GM19324 (cell line): ENCODE measurements around the gene MTMR12.

Experiments
- ATAC-seq: cut with Tn5 transposase; IDR thresholded peaks from one replicate; pipeline ENCODE4 v1.9.1; 2021; ENCODE audit warnings: mild to moderate bottlenecking, moderate library complexity; ENCODE audit not compliant: unreplicated experiment, low FRiP score

Gene MTMR12, protein sequence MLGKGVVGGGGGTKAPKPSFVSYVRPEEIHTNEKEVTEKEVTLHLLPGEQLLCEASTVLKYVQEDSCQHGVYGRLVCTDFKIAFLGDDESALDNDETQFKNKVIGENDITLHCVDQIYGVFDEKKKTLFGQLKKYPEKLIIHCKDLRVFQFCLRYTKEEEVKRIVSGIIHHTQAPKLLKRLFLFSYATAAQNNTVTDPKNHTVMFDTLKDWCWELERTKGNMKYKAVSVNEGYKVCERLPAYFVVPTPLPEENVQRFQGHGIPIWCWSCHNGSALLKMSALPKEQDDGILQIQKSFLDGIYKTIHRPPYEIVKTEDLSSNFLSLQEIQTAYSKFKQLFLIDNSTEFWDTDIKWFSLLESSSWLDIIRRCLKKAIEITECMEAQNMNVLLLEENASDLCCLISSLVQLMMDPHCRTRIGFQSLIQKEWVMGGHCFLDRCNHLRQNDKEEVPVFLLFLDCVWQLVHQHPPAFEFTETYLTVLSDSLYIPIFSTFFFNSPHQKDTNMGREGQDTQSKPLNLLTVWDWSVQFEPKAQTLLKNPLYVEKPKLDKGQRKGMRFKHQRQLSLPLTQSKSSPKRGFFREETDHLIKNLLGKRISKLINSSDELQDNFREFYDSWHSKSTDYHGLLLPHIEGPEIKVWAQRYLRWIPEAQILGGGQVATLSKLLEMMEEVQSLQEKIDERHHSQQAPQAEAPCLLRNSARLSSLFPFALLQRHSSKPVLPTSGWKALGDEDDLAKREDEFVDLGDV

GRCh38 chr5:32312595-32313332, at the start of gene MTMR12:
TSS of gene MTMR12 (minus strand) at chr5:32312939. CDS start at chr5:32312838, 101 bp downstream.
- ATAC-seq = peak; percentile 95

GRCh38 chr5:32362527-32362926, 49.8 kb upstream of the MTMR12 start:
- ATAC-seq = no peak

DNA sequence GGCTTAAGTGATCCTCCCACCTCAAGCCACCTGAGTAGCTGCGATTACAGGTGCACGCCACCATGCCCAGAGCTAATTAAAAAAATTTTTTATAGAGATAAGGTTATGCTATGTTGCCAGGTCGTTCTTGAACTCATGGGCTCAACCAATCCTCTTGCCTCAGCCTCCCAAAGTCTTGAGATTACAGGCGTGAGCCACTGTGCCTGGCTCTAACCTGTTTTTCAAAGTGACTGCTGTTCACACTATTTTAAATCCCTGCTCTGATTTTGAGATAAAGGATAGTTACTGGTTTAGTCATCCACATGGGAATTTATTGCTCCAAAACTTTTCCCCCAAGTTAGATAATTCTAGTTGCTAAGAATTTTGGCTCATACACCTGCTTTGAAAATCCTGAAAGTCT, 48.2 kb upstream of the MTMR12 start:
- no peak for ATAC-seq

DNA sequence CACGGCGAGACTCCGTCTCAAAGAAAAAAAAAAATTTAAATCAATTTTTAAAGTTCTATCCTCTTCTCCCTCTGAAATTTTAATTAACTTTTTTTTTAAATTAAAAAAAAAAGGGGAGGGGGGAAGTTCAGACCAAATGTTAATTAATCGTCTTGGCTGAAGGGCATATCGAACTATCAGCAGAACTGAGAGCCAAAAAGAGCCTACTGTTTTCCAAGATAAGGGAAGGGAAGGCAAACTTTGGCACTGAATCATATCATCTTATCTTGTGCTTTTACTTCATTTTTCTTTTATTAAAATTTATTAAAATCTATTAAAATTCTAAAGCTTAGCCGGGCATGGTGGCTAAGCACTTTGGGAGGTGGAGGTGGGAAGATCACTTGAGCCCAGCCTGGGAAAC, 45.9 kb upstream of the MTMR12 start:
- ATAC-seq = no peak

DNA sequence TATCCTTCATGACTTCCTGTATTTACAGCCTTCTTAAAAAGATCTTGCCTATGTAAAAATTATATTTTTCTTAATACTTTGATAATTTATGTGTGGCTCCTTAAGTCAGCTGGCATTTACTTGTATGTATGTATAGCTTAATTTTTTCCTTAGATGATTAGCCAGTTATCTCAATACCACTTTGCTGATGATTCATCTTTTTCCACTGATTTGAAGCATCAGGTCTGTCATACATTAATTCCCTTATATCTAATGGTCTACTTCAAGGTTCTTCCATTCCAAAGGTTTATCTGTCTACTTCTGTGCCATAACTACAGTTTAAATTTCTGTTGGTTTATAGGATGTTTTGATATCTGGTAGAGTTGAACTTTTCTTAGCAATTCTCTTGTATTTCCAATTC, 44.9 kb upstream of the MTMR12 start:
- no peak for ATAC-seq

GRCh38 chr5:32355686-32356085, 42.9 kb upstream of the MTMR12 start:
- ATAC-seq = no peak

DNA sequence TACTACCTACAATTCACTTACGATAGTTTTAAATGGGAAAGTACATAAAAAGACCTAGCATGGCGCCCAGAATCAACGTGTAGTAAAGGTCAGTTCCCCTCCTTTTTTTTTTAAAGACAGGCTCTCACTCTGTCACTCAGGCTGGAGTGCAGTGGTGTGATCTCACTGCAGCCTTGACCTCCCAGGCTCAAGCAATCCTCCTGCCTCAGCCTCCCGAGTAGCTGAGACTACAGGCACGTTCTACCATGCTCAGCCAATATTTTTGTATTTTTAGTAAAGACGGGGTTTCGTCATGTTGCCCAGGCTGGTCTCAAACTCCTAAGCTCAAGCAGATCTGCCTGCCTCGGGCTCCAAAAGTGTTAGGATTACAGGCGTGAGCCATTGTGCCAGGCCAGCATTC, 40.7 kb upstream of the MTMR12 start:
- no peak for ATAC-seq

- no peak for ATAC-seq
Measured at GRCh38 chr5:32352685-32353084, 39.9 kb upstream of the MTMR12 start.

- ATAC-seq = no peak
Measured at GRCh38 chr5:32346869-32347268, 34.1 kb upstream of the MTMR12 start.

DNA sequence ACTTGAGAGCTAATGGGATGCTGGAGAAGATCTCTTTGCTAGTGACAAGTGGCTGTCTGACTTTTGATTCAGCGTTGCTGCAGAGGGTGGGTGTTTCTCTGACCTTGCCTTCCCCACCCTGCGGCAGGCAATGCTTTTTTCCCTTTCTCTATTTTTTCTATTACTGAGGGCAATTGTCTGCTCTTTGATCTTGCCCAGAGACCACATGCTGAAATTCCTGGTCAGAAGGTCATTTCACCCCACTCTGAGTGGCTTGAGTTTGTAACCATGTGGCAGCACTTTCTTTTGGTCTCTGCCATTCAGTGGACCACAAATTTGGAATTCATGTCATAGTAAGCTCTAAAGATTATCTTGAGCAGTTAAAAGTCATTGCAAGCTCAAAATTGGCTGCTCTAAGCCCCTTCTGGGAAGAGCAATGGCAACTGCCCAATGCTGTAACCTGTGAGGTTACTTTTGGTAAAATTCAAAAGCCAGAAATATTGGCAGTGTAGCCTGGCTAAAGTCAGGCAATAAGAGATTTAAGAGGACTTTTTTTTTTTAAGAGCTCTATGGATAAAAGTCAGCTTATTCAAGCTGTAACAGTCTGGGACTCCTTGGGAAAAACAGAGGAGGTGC, 30.4 kb upstream of the MTMR12 start:
- no peak for ATAC-seq

- no peak for ATAC-seq
Measured at GRCh38 chr5:32342656-32343055, 29.9 kb upstream of the MTMR12 start.

DNA sequence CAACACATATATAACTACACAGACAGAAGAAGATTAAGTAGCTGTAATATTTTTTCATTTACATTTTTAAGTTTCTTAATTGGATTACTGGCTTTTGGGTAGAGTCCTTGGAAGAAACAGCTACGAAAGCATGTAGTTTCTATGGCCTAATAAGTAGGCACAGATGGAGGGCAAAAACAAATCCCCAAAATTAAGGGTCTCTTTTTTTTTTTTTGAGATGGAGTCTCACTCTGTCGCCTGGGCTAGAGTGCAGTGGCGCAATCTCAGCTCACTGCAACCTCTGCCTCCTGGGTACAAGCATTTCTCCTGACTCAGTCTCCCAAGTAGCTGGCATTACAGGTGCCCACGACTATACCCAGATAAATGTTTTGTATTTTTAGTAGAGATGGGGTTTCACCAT, 27.1 kb upstream of the MTMR12 start:
- ATAC-seq = no peak

DNA sequence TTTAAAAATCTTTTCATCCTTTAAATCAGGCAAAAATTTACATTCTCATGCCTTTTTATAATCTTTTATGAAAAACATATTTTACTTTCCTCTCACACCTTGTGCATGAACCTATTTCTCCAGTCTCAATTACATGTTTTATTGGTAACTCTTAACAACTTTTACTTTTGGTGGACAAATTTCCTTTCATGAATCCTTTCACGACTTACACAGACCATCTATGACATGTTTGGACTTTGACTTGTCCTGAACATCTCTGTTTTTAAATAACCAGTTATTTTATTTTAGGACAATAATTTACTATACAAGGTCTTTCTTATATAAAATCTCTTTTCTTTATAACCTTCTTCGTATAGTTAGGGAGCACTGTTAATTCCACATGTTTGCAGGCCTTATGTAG, 26.5 kb upstream of the MTMR12 start:
- no peak for ATAC-seq

GRCh38 chr5:32332966-32333365, 20.2 kb upstream of the MTMR12 start:
- no peak for ATAC-seq

DNA sequence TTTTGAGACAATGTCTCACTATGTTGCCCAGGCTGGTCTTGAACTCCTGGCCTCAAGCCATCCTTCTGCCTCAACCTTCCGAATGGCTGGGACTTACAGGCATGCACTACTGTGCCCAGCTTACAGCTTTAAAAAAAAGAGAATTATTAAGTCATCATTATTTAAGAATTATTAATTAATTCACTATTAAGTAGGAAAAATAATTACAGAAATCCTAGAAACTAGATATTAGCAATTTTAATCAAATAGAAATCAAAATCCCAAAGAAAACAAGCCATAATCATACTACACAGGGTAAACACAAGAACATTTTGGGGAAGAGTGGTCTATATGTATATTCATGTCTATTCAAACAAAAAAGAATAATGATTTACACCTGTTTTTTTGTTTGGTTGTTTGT, 19.6 kb upstream of the MTMR12 start:
- no peak for ATAC-seq

GRCh38 chr5:32331935-32332274, 19.2 kb upstream of the MTMR12 start:
- ATAC-seq = no peak

GRCh38 chr5:32331217-32331934, 18.6 kb upstream of the MTMR12 start:
- no peak for ATAC-seq

DNA sequence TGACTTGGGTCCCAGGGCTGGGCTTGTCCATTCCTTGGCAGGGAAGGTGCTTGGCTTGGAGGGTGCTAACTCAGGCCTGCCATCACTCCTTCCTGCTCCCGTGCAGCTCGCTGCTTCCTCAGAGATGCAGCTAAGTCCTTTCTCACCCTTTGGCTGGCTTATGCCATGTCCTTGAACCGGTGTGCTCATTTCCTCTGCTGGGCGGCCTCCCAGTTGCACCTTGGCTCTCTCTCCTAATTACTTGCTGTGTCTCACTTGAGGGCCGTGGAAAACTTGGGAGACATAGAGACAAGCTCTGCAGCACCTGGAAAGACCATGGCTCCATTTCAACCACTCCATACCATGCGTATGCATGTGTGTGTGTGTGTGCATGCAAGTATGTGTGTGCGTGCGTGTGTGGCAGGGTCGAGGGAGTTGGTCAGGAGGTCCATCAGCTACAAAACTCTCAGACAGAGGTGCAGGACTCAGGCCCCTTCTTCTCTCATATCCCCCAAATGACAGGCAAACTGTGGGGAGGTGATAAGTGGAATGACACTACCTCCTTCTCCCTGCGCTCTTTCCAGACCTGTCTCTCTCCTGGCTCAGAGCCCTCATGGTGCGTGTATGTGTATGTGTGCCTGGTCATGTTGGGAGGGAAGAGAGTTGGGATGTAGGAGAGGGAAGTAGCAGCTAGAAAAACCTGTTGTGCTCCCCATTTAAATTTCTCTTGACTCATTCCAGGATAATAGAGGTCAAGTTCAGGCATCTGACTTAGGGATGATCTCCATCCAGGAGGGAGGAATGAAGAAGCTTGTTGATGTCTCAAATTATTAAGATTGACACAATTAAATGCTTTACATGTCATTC, 17.6 kb upstream of the MTMR12 start:
- ATAC-seq = no peak

GRCh38 chr5:32329395-32329834, 16.7 kb upstream of the MTMR12 start:
- ATAC-seq = peak; percentile 60
